Mesothelial cell of epicardium (in vitro differentiated cells): ENCODE measurements around the gene LATS2. TPM values are rescaled to one million over a fixed set of nuclear protein-coding genes. Genes with fewer than 3 reads are reported as not detected.
"Not testable (repeated sequence)": the region's sequence is repeated elsewhere in the genome, so short reads cannot be mapped to it uniquely, and the experiment has no call there.

Source experiments
- DNase-seq, 2 experiments: peaks; one replicate each; pipeline ENCODE4 v3.0.0; 2021; ENCODE audit warnings: low spot score in 2 of 2; ENCODE audit not compliant: unreplicated experiment in 2 of 2
- H3K27ac Mint-ChIP-seq: 2 replicates; pipeline ENCODE4 v1.8.0; 2021; ENCODE audit warnings: mixed read lengths
- H3K27me3 Mint-ChIP-seq: 2 replicates; pipeline ENCODE4 v1.8.0; 2021; ENCODE audit warnings: low read depth, mixed read lengths
- H3K36me3 Mint-ChIP-seq: 2 replicates; pipeline ENCODE4 v1.8.0; 2021; ENCODE audit warnings: mixed read lengths
- H3K4me1 Mint-ChIP-seq: 2 replicates; pipeline ENCODE4 v1.8.0; 2021; ENCODE audit warnings: mixed read lengths
- H3K4me3 Mint-ChIP-seq: 2 replicates; pipeline ENCODE4 v1.8.0; 2021; ENCODE audit warnings: mild to moderate bottlenecking, moderate library complexity, mixed read lengths
- H3K9me3 Mint-ChIP-seq: 2 replicates; pipeline ENCODE4 v1.8.0; 2021; ENCODE audit warnings: mixed read lengths
- total RNA-seq: library from RNA; stranded (reverse); gene quantifications from 3 replicates; pipeline ENCODE4 v1.2.1, GENCODE V29; 2021
- TF ChIP-seq, protein P1 (sequence below): fragments of 200-600 bp; sonication (generic); IDR thresholded peaks from one replicate; pipeline ENCODE4 v1.5.0; 2021; ENCODE audit warnings: antibody characterized with exemption; ENCODE audit not compliant: unreplicated experiment

The LATS2 gene
- total RNA-seq, 1 donor from 2014 or later = 30.2 TPM

DNA sequence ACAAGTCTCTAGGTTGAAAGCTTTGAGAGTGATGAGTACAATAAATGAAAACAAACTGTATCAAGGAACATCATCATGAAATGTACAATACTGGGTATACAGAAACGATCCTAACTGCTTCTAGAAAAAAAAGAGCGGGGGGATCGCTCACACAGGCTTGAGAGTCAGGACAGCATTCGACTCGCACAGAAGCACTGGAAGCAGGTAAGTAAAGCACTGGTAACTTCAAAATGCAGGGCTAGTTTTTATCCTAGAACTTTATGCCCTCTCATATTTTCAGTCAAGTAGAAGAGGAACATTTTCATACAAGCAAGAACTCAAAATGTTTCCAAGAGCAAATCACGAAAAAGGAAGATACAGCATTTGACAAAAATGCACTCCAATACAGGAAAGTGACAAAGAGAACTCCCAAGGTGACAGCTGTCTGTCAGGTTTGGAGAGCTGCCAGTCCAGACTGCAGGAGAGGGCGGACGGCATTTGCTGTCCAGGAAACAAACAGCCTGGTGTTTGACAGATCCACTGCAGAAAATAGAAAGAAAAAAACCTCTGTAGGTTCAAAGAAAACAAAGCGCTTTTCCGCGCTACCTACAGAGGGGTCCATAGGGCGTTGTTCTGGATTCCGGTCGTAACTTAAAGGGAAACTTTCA is 100.6 kb downstream of the LATS2 start:
- no peaks in the 10 kb centered on the region for H3K4me1 Mint-ChIP-seq
- H3K27me3 Mint-ChIP-seq = peaks cover 16% of the 10 kb centered on the region
- H3K27ac Mint-ChIP-seq = no peak overlapping the region
- H3K9me3 Mint-ChIP-seq = no peaks in the 10 kb centered on the region
- H3K4me3 Mint-ChIP-seq = no peak overlapping the region
- no peak for DNase-seq
- TF ChIP-seq, protein P1, sequence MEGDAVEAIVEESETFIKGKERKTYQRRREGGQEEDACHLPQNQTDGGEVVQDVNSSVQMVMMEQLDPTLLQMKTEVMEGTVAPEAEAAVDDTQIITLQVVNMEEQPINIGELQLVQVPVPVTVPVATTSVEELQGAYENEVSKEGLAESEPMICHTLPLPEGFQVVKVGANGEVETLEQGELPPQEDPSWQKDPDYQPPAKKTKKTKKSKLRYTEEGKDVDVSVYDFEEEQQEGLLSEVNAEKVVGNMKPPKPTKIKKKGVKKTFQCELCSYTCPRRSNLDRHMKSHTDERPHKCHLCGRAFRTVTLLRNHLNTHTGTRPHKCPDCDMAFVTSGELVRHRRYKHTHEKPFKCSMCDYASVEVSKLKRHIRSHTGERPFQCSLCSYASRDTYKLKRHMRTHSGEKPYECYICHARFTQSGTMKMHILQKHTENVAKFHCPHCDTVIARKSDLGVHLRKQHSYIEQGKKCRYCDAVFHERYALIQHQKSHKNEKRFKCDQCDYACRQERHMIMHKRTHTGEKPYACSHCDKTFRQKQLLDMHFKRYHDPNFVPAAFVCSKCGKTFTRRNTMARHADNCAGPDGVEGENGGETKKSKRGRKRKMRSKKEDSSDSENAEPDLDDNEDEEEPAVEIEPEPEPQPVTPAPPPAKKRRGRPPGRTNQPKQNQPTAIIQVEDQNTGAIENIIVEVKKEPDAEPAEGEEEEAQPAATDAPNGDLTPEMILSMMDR = no peak
- H3K36me3 Mint-ChIP-seq = no peaks in the 10 kb centered on the region

DNA sequence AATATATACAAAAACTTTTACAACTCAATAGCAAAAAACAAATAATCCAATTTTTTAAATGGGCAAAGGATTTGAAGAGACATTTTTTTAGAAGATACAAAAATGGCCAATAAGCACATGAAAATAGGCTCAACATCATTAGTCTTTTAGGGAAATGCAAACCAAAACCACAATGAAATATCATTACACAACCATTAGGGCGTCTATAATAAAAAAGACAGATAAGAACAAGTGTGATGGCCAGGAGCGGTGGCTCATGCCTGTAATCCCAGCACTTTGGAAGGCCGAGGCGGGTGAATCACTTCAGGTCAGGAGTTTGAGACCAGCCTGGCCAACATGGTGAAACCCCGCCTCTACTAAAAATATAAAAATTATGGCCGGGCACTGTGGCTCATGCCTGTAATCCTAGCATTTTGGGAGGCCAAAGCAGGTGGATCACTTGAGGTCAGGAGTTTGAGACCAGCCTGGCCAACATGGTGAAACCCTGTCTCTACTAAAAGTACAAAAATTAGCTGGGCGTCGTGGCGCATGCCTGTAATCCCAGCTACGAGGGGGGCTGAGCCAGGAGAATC is 104.3 kb downstream of the LATS2 start:
- not testable (repeated sequence) for H3K27ac Mint-ChIP-seq, H3K36me3 Mint-ChIP-seq, H3K4me1 Mint-ChIP-seq, H3K9me3 Mint-ChIP-seq, H3K4me3 Mint-ChIP-seq, DNase-seq
- peaks cover 16% of the 10 kb centered on the region for H3K27me3 Mint-ChIP-seq

DNA sequence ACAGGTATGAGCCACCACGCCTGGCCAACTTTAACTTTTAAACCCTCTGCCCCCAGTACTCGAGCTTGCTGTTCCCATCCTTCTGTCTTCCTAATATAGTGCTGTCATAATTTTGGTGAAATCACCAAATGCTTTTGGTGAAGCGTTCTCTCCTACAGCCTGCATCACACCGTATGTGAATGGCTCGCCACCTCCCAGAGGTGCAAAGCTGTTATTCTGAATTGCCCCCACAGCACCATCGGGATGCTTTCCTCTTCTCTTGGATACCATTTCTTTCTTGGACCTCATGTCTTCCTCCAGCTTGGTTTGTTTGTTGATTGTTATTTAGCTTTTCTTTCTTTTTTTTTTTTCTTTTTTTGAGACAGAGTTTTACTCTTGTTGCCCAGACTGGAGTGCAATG is 105.9 kb downstream of the LATS2 start:
- no peak for DNase-seq
- TF ChIP-seq, protein P1 = no peak
- Mint-ChIP-seq H3K36me3 (no peaks in the 10 kb centered on the region), H3K4me3 (no peak overlapping the region), H3K9me3 (peaks cover 4% of the 10 kb centered on the region), H3K27ac (no peak overlapping the region), H3K27me3 (peaks cover 5% of the 10 kb centered on the region), H3K4me1 (peaks cover 3% of the 10 kb centered on the region)

DNA sequence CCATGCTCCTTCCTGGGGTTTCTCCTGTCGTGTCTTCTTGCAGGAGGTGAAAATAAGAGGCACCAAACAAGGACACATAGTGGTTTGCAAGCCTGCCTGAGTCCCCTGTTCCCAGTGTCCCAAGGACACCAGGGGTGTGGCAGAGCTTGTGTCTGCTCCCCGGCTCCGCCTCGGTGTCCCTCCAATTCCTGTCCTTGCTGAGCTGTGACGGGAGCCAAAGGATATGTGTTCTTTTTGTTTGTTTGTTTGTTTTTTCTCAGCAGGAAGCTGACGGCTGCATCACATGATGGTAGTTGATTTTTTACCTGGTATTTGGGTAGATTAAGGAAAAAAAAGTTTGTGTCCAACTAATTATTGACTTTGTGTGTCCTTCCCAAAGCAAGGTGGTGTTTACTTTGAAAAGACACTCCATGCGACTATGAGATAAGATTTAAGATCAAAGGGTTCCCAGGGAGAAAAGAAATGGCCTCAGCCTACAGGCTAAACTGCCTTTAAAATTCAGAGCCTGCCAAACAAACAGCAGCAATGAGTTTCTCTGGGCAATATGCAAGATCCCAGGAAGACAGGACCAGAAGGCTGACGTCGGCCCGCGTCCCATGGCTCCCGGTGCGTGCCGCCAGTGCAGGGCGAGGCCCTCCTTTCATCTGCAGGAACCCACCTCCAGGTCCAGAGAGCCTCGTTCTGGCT is 108.0 kb downstream of the LATS2 start:
- Mint-ChIP-seq H3K4me3 (no peak overlapping the region), H3K4me1 (peaks cover 3% of the 10 kb centered on the region), H3K27me3 (peaks cover 8% of the 10 kb centered on the region), H3K36me3 (no peaks in the 10 kb centered on the region), H3K9me3 (peaks cover 10% of the 10 kb centered on the region), H3K27ac (no peak overlapping the region)
- DNase-seq = no peak
- TF ChIP-seq, protein P1 = no peak

DNA sequence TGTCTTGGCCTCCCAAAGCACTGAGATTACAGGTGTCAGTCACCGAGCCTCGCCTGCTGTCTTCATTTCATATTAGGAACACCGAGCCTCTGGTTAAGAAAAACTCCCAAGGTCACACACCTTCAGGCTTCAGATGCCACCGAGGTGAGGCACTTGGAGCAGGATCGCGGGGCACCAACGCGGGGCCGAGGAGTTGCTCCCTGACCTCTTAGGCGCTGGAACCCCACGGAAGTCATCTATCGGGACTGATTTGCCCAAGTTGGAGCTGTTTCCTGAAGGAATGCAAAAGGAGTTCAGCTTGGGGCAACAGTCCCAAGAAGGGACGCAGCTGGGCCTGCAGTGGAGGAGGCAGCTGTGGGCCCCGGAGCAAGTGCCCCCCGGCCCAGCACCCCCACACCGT is 108.5 kb downstream of the LATS2 start:
- DNase-seq = no peak
- no peak overlapping the region for H3K27ac Mint-ChIP-seq

DNA sequence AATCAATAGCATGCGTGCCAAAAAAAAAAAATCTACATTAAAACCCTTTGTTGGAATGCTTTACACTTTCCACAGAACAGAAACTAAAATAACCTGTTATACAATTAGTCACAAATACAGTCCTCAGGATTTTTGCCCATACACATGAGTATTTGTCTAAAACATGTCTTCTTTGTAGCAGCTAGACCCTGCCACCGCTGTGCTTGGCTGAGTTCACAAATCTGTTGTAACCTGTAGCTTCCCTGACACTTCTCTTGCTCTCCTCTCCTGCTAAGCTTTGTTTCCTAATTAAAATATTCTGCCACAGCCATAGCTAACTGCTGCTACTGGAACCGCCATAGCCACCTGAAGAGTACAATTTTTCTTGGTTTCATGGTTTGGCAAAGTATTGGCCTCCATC is 113.4 kb downstream of the LATS2 start:
- peaks cover 44% of the 10 kb centered on the region for H3K27me3 Mint-ChIP-seq
- H3K36me3 Mint-ChIP-seq, H3K4me3 Mint-ChIP-seq, DNase-seq, H3K4me1 Mint-ChIP-seq, H3K9me3 Mint-ChIP-seq, H3K27ac Mint-ChIP-seq: not testable (repeated sequence)

More for the DNA sequence above, 108.5 kb downstream of the LATS2 start:
- Mint-ChIP-seq H3K36me3 (no peaks in the 10 kb centered on the region), H3K9me3 (peaks cover 10% of the 10 kb centered on the region), H3K4me3 (no peak overlapping the region), H3K4me1 (peaks cover 3% of the 10 kb centered on the region), H3K27me3 (peaks cover 13% of the 10 kb centered on the region)
- TF ChIP-seq, protein P1 = no peak
